Lower leg skin (tissue), 3 donors: ENCODE data around the gene RPL34.

ENCODE experiments used
- POLR2A ChIP-seq, 2 donors: fragments of 450-650 bp; IDR thresholded peaks; one replicate each; pipeline ENCODE4 v1.6.1; 2016 to 2017; ENCODE audit warnings: antibody characterized with exemption in 2 of 2, mild to moderate bottlenecking in 1 of 2, moderate library complexity in 1 of 2
- TF ChIP-seq, protein P1 (sequence below), 3 donors: fragments of 450-650 bp; IDR thresholded peaks; one replicate each; pipeline ENCODE4 v1.5.1; 2016; ENCODE audit warnings: antibody characterized with exemption in 3 of 3, mild to moderate bottlenecking in 3 of 3, moderate library complexity in 2 of 3

GRCh38 chr4:108628411-108628810 is 8.0 kb downstream of the RPL34 start:
- TF ChIP-seq, protein P1, sequence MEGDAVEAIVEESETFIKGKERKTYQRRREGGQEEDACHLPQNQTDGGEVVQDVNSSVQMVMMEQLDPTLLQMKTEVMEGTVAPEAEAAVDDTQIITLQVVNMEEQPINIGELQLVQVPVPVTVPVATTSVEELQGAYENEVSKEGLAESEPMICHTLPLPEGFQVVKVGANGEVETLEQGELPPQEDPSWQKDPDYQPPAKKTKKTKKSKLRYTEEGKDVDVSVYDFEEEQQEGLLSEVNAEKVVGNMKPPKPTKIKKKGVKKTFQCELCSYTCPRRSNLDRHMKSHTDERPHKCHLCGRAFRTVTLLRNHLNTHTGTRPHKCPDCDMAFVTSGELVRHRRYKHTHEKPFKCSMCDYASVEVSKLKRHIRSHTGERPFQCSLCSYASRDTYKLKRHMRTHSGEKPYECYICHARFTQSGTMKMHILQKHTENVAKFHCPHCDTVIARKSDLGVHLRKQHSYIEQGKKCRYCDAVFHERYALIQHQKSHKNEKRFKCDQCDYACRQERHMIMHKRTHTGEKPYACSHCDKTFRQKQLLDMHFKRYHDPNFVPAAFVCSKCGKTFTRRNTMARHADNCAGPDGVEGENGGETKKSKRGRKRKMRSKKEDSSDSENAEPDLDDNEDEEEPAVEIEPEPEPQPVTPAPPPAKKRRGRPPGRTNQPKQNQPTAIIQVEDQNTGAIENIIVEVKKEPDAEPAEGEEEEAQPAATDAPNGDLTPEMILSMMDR (IDR thresholded peaks at IDR 0.05): no peak
- TF ChIP-seq POLR2A (IDR thresholded peaks at IDR 0.05): no peak
